Astrocyte (in vitro differentiated cells and primary cell): ENCODE data around the gene UMODL1. TPM values are rescaled to one million over a fixed set of nuclear protein-coding genes. Genes with fewer than 3 reads are reported as not detected.

ENCODE experiments used
- DNase-seq: peaks from one replicate; pipeline ENCODE4 v3.0.0-alpha.2; 2010; ENCODE audit warnings: low read depth
- FAIRE-seq: peaks from 2 replicates; lab custom pipeline; 2011; peaks lifted over from hg19 to GRCh38; lab: Jason Lieb, UNC
- H2AFZ ChIP-seq: 2 replicates; pipeline ENCODE4 v1.6.0; 2012; ENCODE audit warnings: low read depth, low read length, inconsistent platforms
- H3K27ac ChIP-seq: 2 replicates; pipeline ENCODE4 v1.5.1; 2011; ENCODE audit warnings: low read depth, low read length, inconsistent platforms
- H3K27me3 ChIP-seq: 2 replicates; pipeline ENCODE4 v1.6.0; 2011; ENCODE audit warnings: low read length, inconsistent platforms; ENCODE audit not compliant: insufficient read depth
- H3K36me3 ChIP-seq: 2 replicates; pipeline ENCODE4 v1.5.1; 2011; ENCODE audit warnings: low read length, inconsistent platforms; ENCODE audit not compliant: insufficient read depth
- H3K4me1 ChIP-seq: 2 replicates; pipeline ENCODE4 v1.5.1; 2011; ENCODE audit warnings: low read length, inconsistent platforms; ENCODE audit not compliant: insufficient read depth
- H3K4me2 ChIP-seq: 2 replicates; pipeline ENCODE4 v1.6.0; 2012; ENCODE audit warnings: low read length, inconsistent platforms
- H3K4me3 ChIP-seq: 2 replicates; pipeline ENCODE4 v1.5.1; 2011; ENCODE audit warnings: low read depth, mild to moderate bottlenecking, low read length, inconsistent platforms; ENCODE audit not compliant: insufficient read depth
- H3K79me2 ChIP-seq: 2 replicates; pipeline ENCODE4 v1.6.0; 2012; ENCODE audit warnings: mild to moderate bottlenecking, low read length, inconsistent platforms; ENCODE audit not compliant: insufficient read depth
- H3K9ac ChIP-seq: 2 replicates; pipeline ENCODE4 v1.6.0; 2012; ENCODE audit warnings: mild to moderate bottlenecking, low read length, inconsistent platforms
- H3K9me3 ChIP-seq: 2 replicates; pipeline ENCODE4 v1.5.1; 2012; ENCODE audit warnings: low read depth, mild to moderate bottlenecking, low read length, inconsistent platforms; ENCODE audit not compliant: insufficient read depth
- H4K20me1 ChIP-seq: 2 replicates; pipeline ENCODE4 v1.6.0; 2012; ENCODE audit warnings: low read length, inconsistent platforms; ENCODE audit not compliant: insufficient read depth
- H3K27ac Mint-ChIP-seq: one replicate; pipeline ENCODE4 v1.8.0; 2021; ENCODE audit warnings: mild to moderate bottlenecking, mixed read lengths; ENCODE audit not compliant: unreplicated experiment
- H3K27me3 Mint-ChIP-seq: one replicate; pipeline ENCODE4 v1.8.0; 2021; ENCODE audit warnings: low read depth, mixed read lengths; ENCODE audit not compliant: unreplicated experiment
- H3K36me3 Mint-ChIP-seq: one replicate; pipeline ENCODE4 v1.8.0; 2021; ENCODE audit warnings: low read depth, mixed read lengths; ENCODE audit not compliant: unreplicated experiment
- H3K4me1 Mint-ChIP-seq: one replicate; pipeline ENCODE4 v1.8.0; 2021; ENCODE audit warnings: low read depth, mixed read lengths; ENCODE audit not compliant: unreplicated experiment
- H3K4me3 Mint-ChIP-seq: one replicate; pipeline ENCODE4 v1.8.0; 2021; ENCODE audit warnings: mild to moderate bottlenecking, moderate library complexity, mixed read lengths; ENCODE audit not compliant: unreplicated experiment
- H3K9me3 Mint-ChIP-seq: one replicate; pipeline ENCODE4 v1.8.0; 2021; ENCODE audit warnings: mild to moderate bottlenecking, mixed read lengths; ENCODE audit not compliant: unreplicated experiment
- CTCF ChIP-seq: IDR thresholded peaks from 2 replicates; pipeline ENCODE4 v1.5.1; 2011; ENCODE audit warnings: low read depth, mild to moderate bottlenecking, inconsistent platforms, low read length, moderate library complexity; ENCODE audit not compliant: insufficient read depth
- EZH2 ChIP-seq: IDR thresholded peaks from 2 replicates; pipeline ENCODE4 v1.6.1; 2012; ENCODE audit warnings: mild to moderate bottlenecking, low read length, inconsistent platforms; ENCODE audit not compliant: insufficient read depth
- total RNA-seq: library from RNA; stranded (reverse); gene quantifications from 2 replicates; pipeline ENCODE4 v1.2.1, GENCODE V29; 2021

Gene UMODL1
- total RNA-seq, 1 donor from 2014 or later: not detected

- no peak for TF ChIP-seq CTCF
- no peak for TF ChIP-seq EZH2
- FAIRE-seq (no peak), DNase-seq (no peak)
- Histone ChIP-seq H3K79me2 (no peaks in the 10 kb centered on the region), H3K4me2 (no peak overlapping the region), H3K4me3 (no peak overlapping the region), H3K4me1 (no peaks in the 10 kb centered on the region), H3K9me3 (no peaks in the 10 kb centered on the region), H3K27me3 (peaks cover 16% of the 10 kb centered on the region), H3K9ac (no peak overlapping the region), H4K20me1 (no peaks in the 10 kb centered on the region), H3K27ac (no peak overlapping the region), H3K36me3 (no peaks in the 10 kb centered on the region), H2AFZ (no peak overlapping the region)
- Mint-ChIP-seq H3K36me3 (no peaks in the 10 kb centered on the region), H3K9me3 (peaks cover 7% of the 10 kb centered on the region), H3K4me1 (no peaks in the 10 kb centered on the region), H3K27me3 (peaks cover 48% of the 10 kb centered on the region), H3K27ac (peak overlapping the region; percentile 34), H3K4me3 (no peak overlapping the region)
These were observed 79.5 kb downstream of the UMODL1 start for GRCh38 chr21:42150474-42151085.

DNA sequence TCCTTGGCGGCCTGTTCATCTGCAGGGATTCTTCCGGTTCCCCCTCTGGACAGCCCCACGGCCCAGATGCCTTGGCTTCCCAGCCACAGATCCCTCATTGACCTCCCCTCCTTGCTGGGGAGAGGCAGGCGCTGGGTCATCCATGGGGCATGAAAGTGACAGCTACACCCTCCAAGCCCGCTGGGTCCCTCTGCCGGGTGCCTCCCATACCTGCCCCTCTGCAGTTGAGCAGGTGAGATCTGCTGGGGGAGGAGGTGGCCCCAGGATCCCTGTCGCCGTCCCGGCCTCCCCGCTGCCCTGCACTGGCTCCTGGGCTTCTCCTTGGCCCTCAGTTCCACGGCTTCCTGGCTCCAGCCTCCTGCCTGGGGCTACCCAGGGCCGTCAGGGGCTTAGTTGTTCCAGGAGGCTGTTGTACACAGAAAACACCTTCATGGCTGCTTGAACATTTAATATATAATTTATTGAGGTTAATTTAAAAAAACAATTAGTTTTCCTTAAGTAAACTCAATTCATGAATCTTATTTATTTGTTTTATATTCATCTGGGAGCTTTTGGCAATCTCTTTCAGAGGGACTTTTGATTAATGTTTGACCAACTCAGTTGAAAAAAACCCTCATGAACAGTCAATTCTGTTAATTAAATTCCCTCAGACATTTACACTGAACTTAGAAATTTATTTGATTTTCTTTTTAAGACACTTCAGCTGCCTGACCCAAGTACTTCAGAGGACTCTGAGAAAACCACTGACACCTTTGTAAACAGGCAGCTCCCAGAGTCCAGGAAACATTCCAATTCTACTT, 80.2 kb downstream of the UMODL1 start:
- TF ChIP-seq CTCF: no peak
- no peak for TF ChIP-seq EZH2
- H3K9ac ChIP-seq: no peak overlapping the region
- H2AFZ ChIP-seq: no peak overlapping the region
- no peaks in the 10 kb centered on the region for H3K79me2 ChIP-seq
- H3K9me3 Mint-ChIP-seq: peaks cover 7% of the 10 kb centered on the region
- H3K27me3 ChIP-seq: peaks cover 12% of the 10 kb centered on the region
- no peak overlapping the region for H3K4me3 Mint-ChIP-seq
- peaks cover 48% of the 10 kb centered on the region for H3K27me3 Mint-ChIP-seq
- H3K36me3 ChIP-seq: no peaks in the 10 kb centered on the region
- DNase-seq: no peak
- no peaks in the 10 kb centered on the region for H3K4me1 Mint-ChIP-seq
- H3K9me3 ChIP-seq: no peaks in the 10 kb centered on the region
- FAIRE-seq: no peak
- H3K27ac Mint-ChIP-seq: peak overlapping the region; percentile 34
- H4K20me1 ChIP-seq: no peaks in the 10 kb centered on the region
- no peak overlapping the region for H3K27ac ChIP-seq
- H3K4me1 ChIP-seq: no peaks in the 10 kb centered on the region
- no peak overlapping the region for H3K4me2 ChIP-seq
- H3K4me3 ChIP-seq: no peak overlapping the region
- H3K36me3 Mint-ChIP-seq: no peaks in the 10 kb centered on the region

GRCh38 chr21:42151948-42152220, 80.8 kb downstream of the UMODL1 start:
- H3K4me1 ChIP-seq: no peaks in the 10 kb centered on the region
- H3K9me3 ChIP-seq: no peaks in the 10 kb centered on the region
- H3K27ac ChIP-seq: no peak overlapping the region
- DNase-seq (no peak), FAIRE-seq (no peak)
- Mint-ChIP-seq H3K4me1 (no peaks in the 10 kb centered on the region), H3K36me3 (no peaks in the 10 kb centered on the region), H3K27ac (no peak overlapping the region), H3K9me3 (peaks cover 7% of the 10 kb centered on the region), H3K4me3 (no peak overlapping the region), H3K27me3 (peaks cover 50% of the 10 kb centered on the region)
- no peaks in the 10 kb centered on the region for H3K79me2 ChIP-seq
- H4K20me1 ChIP-seq: no peaks in the 10 kb centered on the region
- H3K9ac ChIP-seq: no peak overlapping the region
- H2AFZ ChIP-seq: no peak overlapping the region
- no peaks in the 10 kb centered on the region for H3K36me3 ChIP-seq
- no peak overlapping the region for H3K4me2 ChIP-seq
- TF ChIP-seq CTCF: no peak
- TF ChIP-seq EZH2: no peak
- H3K27me3 ChIP-seq: peaks cover 17% of the 10 kb centered on the region
- H3K4me3 ChIP-seq: no peak overlapping the region
